Trophoblast cell (in vitro differentiated cells and primary cell): Measurements from ENCODE around the gene MAP3K7.
"Not testable (repeated sequence)": the region's sequence is repeated elsewhere in the genome, so short reads cannot be mapped to it uniquely, and the experiment has no call there.

Source experiments
- DNase-seq, 2 donors: peaks; one replicate each; pipeline ENCODE4 v3.0.0-alpha.2; 2016
- H2AFZ ChIP-seq: 2 replicates; pipeline ENCODE4 v1.6.1; 2013; ENCODE audit warnings: low read length, moderate library complexity, mild to moderate bottlenecking; ENCODE audit not compliant: insufficient read depth, poor library complexity
- H2AK5ac ChIP-seq: 2 replicates; pipeline ENCODE4 v1.6.1; 2013; ENCODE audit warnings: mild to moderate bottlenecking, low read length
- H2BK120ac ChIP-seq: 2 replicates; pipeline ENCODE4 v1.6.1; 2013; ENCODE audit warnings: low read length, mild to moderate bottlenecking, moderate library complexity; ENCODE audit not compliant: insufficient read depth, poor library complexity
- H2BK12ac ChIP-seq: 2 replicates; pipeline ENCODE4 v1.6.1; 2013; ENCODE audit warnings: mild to moderate bottlenecking, low read length, moderate library complexity
- H2BK5ac ChIP-seq: 2 replicates; pipeline ENCODE4 v1.6.1; 2013; ENCODE audit warnings: low read length, low read depth, moderate library complexity, mild to moderate bottlenecking; ENCODE audit not compliant: poor library complexity
- H3K14ac ChIP-seq: 2 replicates; pipeline ENCODE4 v1.6.1; 2013; ENCODE audit warnings: mild to moderate bottlenecking, low read length
- H3K18ac ChIP-seq: 2 replicates; pipeline ENCODE4 v1.6.1; 2013; ENCODE audit warnings: mild to moderate bottlenecking, low read length
- H3K23ac ChIP-seq: 2 replicates; pipeline ENCODE4 v1.6.1; 2013; ENCODE audit warnings: low read length
- H3K27ac ChIP-seq: 2 replicates; pipeline ENCODE4 v1.5.1; 2013; ENCODE audit warnings: low read depth, mild to moderate bottlenecking, inconsistent platforms, low read length, moderate library complexity
- H3K27me3 ChIP-seq: 2 replicates; pipeline ENCODE4 v1.6.1; 2013; ENCODE audit warnings: inconsistent platforms, mild to moderate bottlenecking, low read length, moderate library complexity; ENCODE audit not compliant: insufficient read depth
- H3K36me3 ChIP-seq, 2 experiments: 1 replicate in 1 of 2; 2 replicates in 1 of 2; pipeline ENCODE4 v1.6.1; 2013; ENCODE audit warnings: low read length in 2 of 2, mild to moderate bottlenecking in 2 of 2, moderate library complexity in 1 of 2; ENCODE audit not compliant: insufficient read depth in 2 of 2, control insufficient read depth in 1 of 2
- H3K4ac ChIP-seq: 2 replicates; pipeline ENCODE4 v1.6.1; 2013; ENCODE audit warnings: low read depth, mild to moderate bottlenecking, low read length, moderate library complexity
- H3K4me1 ChIP-seq, 2 experiments: 1 replicate in 1 of 2; 2 replicates in 1 of 2; pipeline ENCODE4 v1.6.1; 2013; ENCODE audit warnings: low read length in 2 of 2, mild to moderate bottlenecking in 2 of 2, moderate library complexity in 1 of 2; ENCODE audit not compliant: insufficient read depth in 2 of 2, control insufficient read depth in 1 of 2
- H3K4me2 ChIP-seq: 2 replicates; pipeline ENCODE4 v1.6.1; 2013; ENCODE audit warnings: inconsistent platforms, mild to moderate bottlenecking, low read length, moderate library complexity
- H3K4me3 ChIP-seq: 2 replicates; pipeline ENCODE4 v1.5.1; 2013; ENCODE audit warnings: mild to moderate bottlenecking, low read depth, low read length, inconsistent platforms
- H3K79me1 ChIP-seq: one replicate; pipeline ENCODE4 v1.6.1; 2013; ENCODE audit warnings: low read length
- H3K79me2 ChIP-seq: 2 replicates; pipeline ENCODE4 v1.6.1; 2013; ENCODE audit warnings: low read length, mild to moderate bottlenecking; ENCODE audit not compliant: control insufficient read depth, insufficient read depth, poor library complexity
- H3K9ac ChIP-seq: 2 replicates; pipeline ENCODE4 v1.6.1; 2013; ENCODE audit warnings: mild to moderate bottlenecking, low read length
- H3K9me3 ChIP-seq: 2 replicates; pipeline ENCODE4 v1.6.1; 2013; ENCODE audit warnings: low read depth, mild to moderate bottlenecking, control low read depth, inconsistent platforms, low read length; ENCODE audit not compliant: insufficient read depth
- H4K12ac ChIP-seq: 2 replicates; pipeline ENCODE4 v1.6.1; 2013; ENCODE audit warnings: low read depth, mild to moderate bottlenecking, low read length, moderate library complexity
- H4K8ac ChIP-seq: 2 replicates; pipeline ENCODE4 v1.6.1; 2013; ENCODE audit warnings: low read depth, mild to moderate bottlenecking, low read length, moderate library complexity
- H4K91ac ChIP-seq: one replicate; pipeline ENCODE4 v1.6.1; 2013; ENCODE audit warnings: low read depth, mild to moderate bottlenecking, low read length, moderate library complexity
- WGBS: extraction: QIAGEN DNeasy Blood & Tissue Kit; methylation state at CpG from one replicate; pipeline ENCODE4 v1.1.7; 2013; ENCODE audit warnings: missing lambda C conversion rate; ENCODE audit not compliant: insufficient read length, insufficient coverage; ENCODE audit errors: extremely low coverage; 5-methylcytosine and 5-hydroxymethylcytosine counted together

The MAP3K7 gene

DNA sequence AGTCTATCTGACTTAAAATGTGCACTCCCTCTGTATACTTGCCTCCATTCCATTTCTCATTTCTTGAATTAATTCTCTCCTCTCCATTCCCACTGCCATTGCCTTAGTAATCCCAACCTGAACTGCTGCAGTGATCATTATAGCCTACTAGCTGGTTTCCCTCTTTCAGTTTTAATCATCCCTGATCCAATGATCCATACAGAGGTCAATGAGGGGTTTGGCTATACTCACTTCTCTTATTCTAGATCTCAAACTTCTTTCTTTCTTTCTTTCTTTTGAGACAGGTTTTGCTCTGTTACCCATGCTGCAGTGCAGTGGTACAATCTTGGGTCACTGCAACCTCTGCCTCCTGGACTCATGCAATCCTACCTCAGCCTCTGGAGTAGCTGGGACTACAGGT lies 17.6 kb downstream of the MAP3K7 start:
- Histone ChIP-seq H3K9ac (no peak overlapping the region), H2BK5ac (no peak overlapping the region), H3K4me1 (no peaks in the 10 kb centered on the region), H3K9me3 (no peaks in the 10 kb centered on the region), H2BK120ac (no peak overlapping the region), H4K91ac (no peak overlapping the region), H3K14ac (no peak overlapping the region), H3K18ac (no peak overlapping the region), H3K79me2 (no peaks in the 10 kb centered on the region), H3K23ac (no peak overlapping the region), H4K12ac (no peak overlapping the region), H2AFZ (no peak overlapping the region), H3K4me2 (no peak overlapping the region), H3K27me3 (no peaks in the 10 kb centered on the region), H3K4me3 (no peak overlapping the region), H3K79me1 (no peaks in the 10 kb centered on the region), H3K4ac (no peak overlapping the region), H2AK5ac (no peak overlapping the region), H3K27ac (no peak overlapping the region), H2BK12ac (no peak overlapping the region), H4K8ac (no peak overlapping the region), H3K36me3 (no peaks in the 10 kb centered on the region)
- DNase-seq, result no peak

DNA sequence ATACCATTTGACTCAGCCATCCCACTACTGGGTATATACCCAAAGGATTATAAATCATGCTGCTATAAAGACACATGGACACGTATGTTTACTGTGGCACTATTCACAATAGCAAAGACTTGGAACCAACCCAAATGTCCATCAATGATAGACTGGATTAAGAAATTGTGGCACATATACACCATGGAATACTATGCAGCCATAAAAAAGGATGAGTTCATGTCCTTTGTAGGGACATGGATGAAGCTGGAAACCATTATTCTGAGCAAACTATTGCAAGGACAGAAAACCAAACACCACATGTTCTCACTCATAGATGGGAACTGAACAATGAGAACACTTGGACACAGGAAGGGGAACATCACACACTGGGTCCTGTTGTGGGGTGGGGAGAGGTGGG lies 19.2 kb downstream of the MAP3K7 start:
- not testable (repeated sequence) for H4K8ac ChIP-seq, H3K4me3 ChIP-seq, H2BK5ac ChIP-seq, H2AK5ac ChIP-seq, H3K79me1 ChIP-seq, H3K27me3 ChIP-seq, H4K91ac ChIP-seq, H3K36me3 ChIP-seq, H3K18ac ChIP-seq, H3K4me1 ChIP-seq, DNase-seq, H3K14ac ChIP-seq, H2AFZ ChIP-seq, H2BK120ac ChIP-seq, H4K12ac ChIP-seq, H3K4ac ChIP-seq, H3K9me3 ChIP-seq, H3K9ac ChIP-seq, H3K27ac ChIP-seq, H3K23ac ChIP-seq, H2BK12ac ChIP-seq, H3K4me2 ChIP-seq, H3K79me2 ChIP-seq
- WGBS, result no CpG with 5 or more reads among the region's 1 CpG

DNA sequence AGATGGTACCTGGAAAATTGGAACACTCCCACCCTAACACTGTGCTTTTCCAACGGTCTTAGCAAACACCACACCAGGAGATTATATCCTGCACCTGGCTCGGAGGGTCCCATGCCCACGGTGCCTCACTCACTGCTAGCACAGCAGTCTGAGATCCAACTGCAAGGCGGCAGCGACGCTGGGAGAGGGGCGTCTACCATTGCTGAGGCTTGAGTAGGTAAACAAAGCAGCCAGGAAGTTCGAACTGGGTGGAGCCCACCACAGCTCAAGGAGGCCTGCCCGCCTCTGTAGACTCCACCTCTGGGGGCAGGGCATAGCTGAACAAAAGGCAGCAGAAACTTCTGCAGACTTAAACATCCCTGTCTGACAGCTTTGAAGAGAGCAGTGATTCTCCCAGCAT lies 24.5 kb downstream of the MAP3K7 start:
- WGBS, result no CpG with 5 or more reads among the region's 9 CpGs

DNA sequence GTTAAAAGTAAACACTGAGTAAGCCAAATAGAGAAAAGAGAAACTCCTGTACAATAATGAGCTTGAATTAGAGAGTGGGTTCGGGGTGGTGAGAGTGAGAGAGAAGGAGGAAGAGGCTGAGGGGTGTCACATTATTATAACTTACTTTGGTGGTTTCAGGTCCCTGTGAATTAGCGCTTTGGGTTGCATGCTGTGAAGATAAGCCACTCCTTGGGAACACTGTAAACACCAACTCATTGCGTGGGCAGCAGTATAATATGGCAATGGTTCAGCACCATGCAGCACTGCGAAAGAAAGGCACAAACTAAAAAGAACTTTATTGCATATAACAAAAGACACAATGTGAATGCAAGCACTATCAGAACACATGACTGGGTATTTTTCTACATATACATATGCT lies 26.9 kb downstream of the MAP3K7 start:
- no peak overlapping the region for H3K23ac ChIP-seq
- DNase-seq, result no peak

More for the DNA sequence above, 24.5 kb downstream of the MAP3K7 start:
- not testable (repeated sequence) for H3K79me2 ChIP-seq, H4K8ac ChIP-seq, H2AK5ac ChIP-seq, H3K4me2 ChIP-seq, H3K9me3 ChIP-seq, DNase-seq, H3K14ac ChIP-seq, H4K12ac ChIP-seq, H3K18ac ChIP-seq, H3K23ac ChIP-seq, H3K27me3 ChIP-seq, H2AFZ ChIP-seq, H3K9ac ChIP-seq, H2BK5ac ChIP-seq, H2BK12ac ChIP-seq, H3K4ac ChIP-seq, H3K4me1 ChIP-seq, H4K91ac ChIP-seq, H3K27ac ChIP-seq, H3K4me3 ChIP-seq, H2BK120ac ChIP-seq, H3K79me1 ChIP-seq
- H3K36me3 ChIP-seq, result peaks cover 6 to 11% of the 10 kb centered on the region in 2 experiments

More for the DNA sequence above, 26.9 kb downstream of the MAP3K7 start:
- Histone ChIP-seq H2AFZ (no peak overlapping the region), H3K4me1 (no peaks in the 10 kb centered on the region), H4K8ac (no peak overlapping the region), H3K4me3 (no peak overlapping the region), H2BK120ac (no peak overlapping the region), H3K27ac (no peak overlapping the region), H3K36me3 (peaks cover 12 to 13% of the 10 kb centered on the region in 2 experiments), H4K12ac (no peak overlapping the region), H3K79me2 (no peaks in the 10 kb centered on the region), H3K9ac (no peak overlapping the region), H2AK5ac (no peak overlapping the region), H3K4me2 (no peak overlapping the region), H3K18ac (no peak overlapping the region), H3K79me1 (no peaks in the 10 kb centered on the region), H3K4ac (no peak overlapping the region), H4K91ac (no peak overlapping the region), H3K14ac (no peak overlapping the region), H3K27me3 (no peaks in the 10 kb centered on the region), H2BK12ac (no peak overlapping the region), H3K9me3 (peaks cover 2% of the 10 kb centered on the region), H2BK5ac (no peak overlapping the region)
- no CpG with 5 or more reads among the region's 4 CpGs for WGBS
